ENCODE results near the gene PPP1R36. TPM values are rescaled to one million over a fixed set of nuclear protein-coding genes. Genes with fewer than 3 reads are reported as not detected.

The PPP1R36 gene
- total and polyA plus RNA-seq, 2 of the 13 experiments (the other 11 are each of a cell fraction or from before 2014, with no cell fraction given): 0.11 to 0.17 TPM

GRCh38 chr14:64541972-64542835 is 7.6 kb upstream of the PPP1R36 start (continued):
- no peak for TF ChIP-seq PRMT3 (CRISPR knock-in tag; IDR thresholded peaks at IDR 0.05; ENCODE audit: borderline replicate concordance, low read depth)
- TF ChIP-seq ZNF230 (CRISPR knock-in tag; IDR thresholded peaks at IDR 0.05): no peak

- 0 out of 2 replicates have a peak, but pooled peaks have one; percentile 18 for TF ChIP-seq MAFF (IDR thresholded peaks at IDR 0.05; ENCODE audit: low read depth, low read length)
- TF ChIP-seq MAFK (conservative IDR thresholded peaks at IDR 0.05 in 1 of 2, IDR thresholded peaks at IDR 0.05 in 1 of 2; ENCODE audit: low read length in 2 of 2): peak in 1 of 2 experiments; percentile 58; a peak in 2 of 4 replicates
- no peak for TF ChIP-seq GZF1 (CRISPR knock-in tag; IDR thresholded peaks at IDR 0.05)
- no peak for TF ChIP-seq CHD2 (IDR thresholded peaks at IDR 0.05; ENCODE audit: low read depth, low read length)
- Histone ChIP-seq H4K20me1 (ENCODE audit: insufficient read depth, low read length) (no peaks in the 10 kb centered on the region), H3K36me3 (replicated peaks in 1 of 2; ENCODE audit: control insufficient read depth in 1 of 2, insufficient read depth in 2 of 2, low read length in 2 of 2) (no peaks in the 10 kb centered on the region), H3K79me2 (ENCODE audit: insufficient read depth, low read length) (no peaks in the 10 kb centered on the region), H3K27ac (ENCODE audit: extremely low read length, insufficient read depth, low read length) (no peak overlapping the region), H2AFZ (ENCODE audit: low read length) (no peak overlapping the region), H3K9me3 (ENCODE audit: low read length) (no peaks in the 10 kb centered on the region), H3K27me3 (ENCODE audit: control insufficient read depth in 1 of 2, insufficient read depth in 2 of 2, low read length in 2 of 2) (no peaks in the 10 kb centered on the region), H3K4me1 (ENCODE audit: insufficient read depth, low read length) (peaks cover 6% of the 10 kb centered on the region; the same call in 1 of the 2 replicates), H3K9ac (ENCODE audit: insufficient read depth, low read depth, low read length) (no peak overlapping the region), H3K4me2 (ENCODE audit: low read depth, low read length) (no peak overlapping the region), H3K4me3 (replicated peaks in 1 of 3; ENCODE audit: insufficient read depth in 1 of 3, low read depth in 2 of 3, low read length in 3 of 3) (no peak overlapping the region)
- ChIA-PET POLR2A (no interaction called here), CTCF (ENCODE audit: low intra/inter-chr PET ratio, low total read pairs) (no interaction called here)
- intact Hi-C loops (cut with micrococcal nuclease; ENCODE audit: unreplicated experiment) (no loop called here), in situ Hi-C loops (cut with HindIII; ENCODE audit: extremely low pct_ligation_motif_present, low pct_unique_long_range_greater_than_20kb) (loop anchor here (5.0 kb wide), 1 partner anchor 94 kb away; no protein-coding TSS in a partner anchor)
- FAIRE-seq: no peak
- 51% methylated on average over 4 of the region's 4 CpGs for WGBS (ENCODE audit: low lambda C conversion rate)
- no TSS peak for BruUV-seq (replicated peaks)
- no peak for ATAC-seq
- DNase-seq (ENCODE audit: low spot score): no peak
Observed at GRCh38 chr14:64542836-64543201, 6.9 kb upstream of the PPP1R36 start.

Measured in HepG2 (cell line).